ENCODE measurements around the gene NUP85. TPM values are rescaled to one million over a fixed set of nuclear protein-coding genes. Genes with fewer than 3 reads are reported as not detected.
A peak's percentile ranks its signal among the peaks of the same experiment; 100 is the strongest.

Gene NUP85
- total RNA-seq, 1 experiment from 2014 or later, result 141 TPM

DNA sequence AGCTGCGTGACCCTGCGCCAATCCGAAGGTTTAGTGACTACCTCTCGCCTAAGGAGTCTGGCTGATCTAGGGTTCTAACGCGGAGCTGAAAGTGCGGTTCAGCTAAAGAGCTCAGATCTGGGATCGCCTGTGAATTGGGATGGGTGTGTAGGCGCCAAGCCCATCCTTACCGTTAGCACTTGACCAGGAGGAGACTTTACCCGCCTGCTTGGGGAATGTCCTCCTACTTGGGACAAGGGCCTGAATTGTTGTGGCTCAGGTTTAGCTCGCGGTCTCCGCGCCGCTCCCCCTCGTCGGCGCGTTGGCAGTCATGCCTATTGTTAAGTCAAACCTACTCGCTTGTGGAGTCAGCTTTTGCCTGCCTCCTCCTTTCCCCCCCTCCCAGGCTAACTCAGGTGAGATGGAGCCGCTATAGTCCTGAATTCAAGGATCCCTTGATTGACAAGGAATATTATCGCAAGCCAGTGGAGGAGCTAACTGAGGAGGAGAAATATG lies 56.7 kb downstream of the NUP85 start:
- peaks cover 23% of the 10 kb centered on the region for H3K4me1 ChIP-seq (ENCODE audit: control insufficient read depth, insufficient read depth, low read length)
- no peak for DNase-seq (ENCODE audit: low read depth, low spot score)
- ATAC-seq, result peak; percentile 18; the same call in 1 of the 2 replicates
- no peaks in the 10 kb centered on the region for H3K27me3 ChIP-seq (ENCODE audit: control insufficient read depth, insufficient read depth, low read length)
- no peaks in the 10 kb centered on the region for H3K9me3 ChIP-seq (ENCODE audit: control insufficient read depth, insufficient read depth, low read depth, low read length)
- CTCF ChIA-PET, result interaction anchor here (0.6 to 2.9 kb wide), 6 partner anchors 9 to 263 kb away, joined by 3 to 21 read pairs (median 4); partner anchors contain the start of genes LLGL2 and MIF4GD
- intact Hi-C loops (cut with micrococcal nuclease; ENCODE audit: unreplicated experiment) (no loop called here), in situ Hi-C loops (cut with HindIII; ENCODE audit: low pct_unique_long_range_greater_than_20kb, low sequenced_read_pairs) (no loop called here)
- TF ChIP-seq POLR2AphosphoS5 (IDR thresholded peaks at IDR 0.05; ENCODE audit: low read depth, low read length) (no peak), TCF7L2 (IDR thresholded peaks at IDR 0.05; ENCODE audit: low read depth, low read length) (no peak), SIN3A (IDR thresholded peaks at IDR 0.05; ENCODE audit: borderline replicate concordance, insufficient read depth, low read depth, low read length) (no peak)
- TF ChIP-seq, protein P1, sequence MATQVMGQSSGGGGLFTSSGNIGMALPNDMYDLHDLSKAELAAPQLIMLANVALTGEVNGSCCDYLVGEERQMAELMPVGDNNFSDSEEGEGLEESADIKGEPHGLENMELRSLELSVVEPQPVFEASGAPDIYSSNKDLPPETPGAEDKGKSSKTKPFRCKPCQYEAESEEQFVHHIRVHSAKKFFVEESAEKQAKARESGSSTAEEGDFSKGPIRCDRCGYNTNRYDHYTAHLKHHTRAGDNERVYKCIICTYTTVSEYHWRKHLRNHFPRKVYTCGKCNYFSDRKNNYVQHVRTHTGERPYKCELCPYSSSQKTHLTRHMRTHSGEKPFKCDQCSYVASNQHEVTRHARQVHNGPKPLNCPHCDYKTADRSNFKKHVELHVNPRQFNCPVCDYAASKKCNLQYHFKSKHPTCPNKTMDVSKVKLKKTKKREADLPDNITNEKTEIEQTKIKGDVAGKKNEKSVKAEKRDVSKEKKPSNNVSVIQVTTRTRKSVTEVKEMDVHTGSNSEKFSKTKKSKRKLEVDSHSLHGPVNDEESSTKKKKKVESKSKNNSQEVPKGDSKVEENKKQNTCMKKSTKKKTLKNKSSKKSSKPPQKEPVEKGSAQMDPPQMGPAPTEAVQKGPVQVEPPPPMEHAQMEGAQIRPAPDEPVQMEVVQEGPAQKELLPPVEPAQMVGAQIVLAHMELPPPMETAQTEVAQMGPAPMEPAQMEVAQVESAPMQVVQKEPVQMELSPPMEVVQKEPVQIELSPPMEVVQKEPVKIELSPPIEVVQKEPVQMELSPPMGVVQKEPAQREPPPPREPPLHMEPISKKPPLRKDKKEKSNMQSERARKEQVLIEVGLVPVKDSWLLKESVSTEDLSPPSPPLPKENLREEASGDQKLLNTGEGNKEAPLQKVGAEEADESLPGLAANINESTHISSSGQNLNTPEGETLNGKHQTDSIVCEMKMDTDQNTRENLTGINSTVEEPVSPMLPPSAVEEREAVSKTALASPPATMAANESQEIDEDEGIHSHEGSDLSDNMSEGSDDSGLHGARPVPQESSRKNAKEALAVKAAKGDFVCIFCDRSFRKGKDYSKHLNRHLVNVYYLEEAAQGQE (IDR thresholded peaks at IDR 0.05; ENCODE audit: insufficient read depth in 1 of 2, low read depth in 2 of 2, low read length in 1 of 2), result no peak
- TF ChIP-seq, protein P2, sequence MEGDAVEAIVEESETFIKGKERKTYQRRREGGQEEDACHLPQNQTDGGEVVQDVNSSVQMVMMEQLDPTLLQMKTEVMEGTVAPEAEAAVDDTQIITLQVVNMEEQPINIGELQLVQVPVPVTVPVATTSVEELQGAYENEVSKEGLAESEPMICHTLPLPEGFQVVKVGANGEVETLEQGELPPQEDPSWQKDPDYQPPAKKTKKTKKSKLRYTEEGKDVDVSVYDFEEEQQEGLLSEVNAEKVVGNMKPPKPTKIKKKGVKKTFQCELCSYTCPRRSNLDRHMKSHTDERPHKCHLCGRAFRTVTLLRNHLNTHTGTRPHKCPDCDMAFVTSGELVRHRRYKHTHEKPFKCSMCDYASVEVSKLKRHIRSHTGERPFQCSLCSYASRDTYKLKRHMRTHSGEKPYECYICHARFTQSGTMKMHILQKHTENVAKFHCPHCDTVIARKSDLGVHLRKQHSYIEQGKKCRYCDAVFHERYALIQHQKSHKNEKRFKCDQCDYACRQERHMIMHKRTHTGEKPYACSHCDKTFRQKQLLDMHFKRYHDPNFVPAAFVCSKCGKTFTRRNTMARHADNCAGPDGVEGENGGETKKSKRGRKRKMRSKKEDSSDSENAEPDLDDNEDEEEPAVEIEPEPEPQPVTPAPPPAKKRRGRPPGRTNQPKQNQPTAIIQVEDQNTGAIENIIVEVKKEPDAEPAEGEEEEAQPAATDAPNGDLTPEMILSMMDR (IDR thresholded peaks at IDR 0.05), result no peak
- peaks cover 7% of the 10 kb centered on the region; the same call in 1 of the 2 replicates for H3K36me3 ChIP-seq (ENCODE audit: control insufficient read depth, insufficient read depth, low read length)
- POLR2A ChIA-PET, result interaction anchor here (0.7 to 1.3 kb wide), 2 partner anchors 9 to 144 kb away, joined by 3 to 6 read pairs; partner anchors contain the start of gene MIF4GD
- peak overlapping the region; percentile 88 to 98 for H3K4me3 ChIP-seq (ENCODE audit: low read depth in 2 of 2, low read length in 2 of 2)
- BruUV-seq (replicated peaks), result no TSS peak
- peak overlapping the region; percentile 95 for H3K27ac ChIP-seq (ENCODE audit: low read length)

DNA sequence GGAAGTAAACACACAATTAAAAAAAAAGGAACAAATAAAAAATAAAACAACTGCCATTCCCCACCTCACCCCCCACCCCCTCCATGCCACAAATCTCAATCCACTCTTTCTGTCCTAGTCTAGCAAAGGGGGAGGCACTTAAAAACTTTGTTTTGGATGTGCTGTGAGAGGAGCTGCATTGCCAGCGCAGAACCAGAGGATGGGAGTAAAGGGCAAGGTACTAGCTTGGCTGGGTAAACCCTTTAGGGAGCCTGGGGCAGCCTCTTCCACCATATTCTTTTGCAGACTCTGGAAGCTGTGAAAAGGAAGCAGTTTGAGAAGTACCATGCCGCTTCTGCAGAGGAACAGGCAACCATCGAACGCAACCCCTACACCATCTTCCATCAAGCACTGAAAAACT lies 57.6 kb downstream of the NUP85 start:
- Histone ChIP-seq H3K4me3 (ENCODE audit: low read depth in 2 of 2, low read length in 2 of 2) (peak overlapping the region in 1 of 2 experiments; percentile 98; a peak in 3 of 4 replicates), H3K9me3 (ENCODE audit: control insufficient read depth, insufficient read depth, low read depth, low read length) (no peaks in the 10 kb centered on the region), H3K27me3 (ENCODE audit: control insufficient read depth, insufficient read depth, low read length) (no peaks in the 10 kb centered on the region), H3K27ac (ENCODE audit: low read length) (peak overlapping the region; percentile 95), H3K4me1 (ENCODE audit: control insufficient read depth, insufficient read depth, low read length) (peaks cover 32% of the 10 kb centered on the region), H3K36me3 (ENCODE audit: control insufficient read depth, insufficient read depth, low read length) (peaks cover 7% of the 10 kb centered on the region; the same call in 1 of the 2 replicates)
- CTCF ChIA-PET, result interaction anchor here (0.6 to 1.2 kb wide), 4 partner anchors 8 to 301 kb away, joined by 3 to 6 read pairs (median 4); partner anchors contain the start of gene MIF4GD
- POLR2A ChIA-PET, result interaction anchor here (0.7 kb wide), 1 partner anchor 143 kb away, joined by 3 read pairs; no protein-coding TSS in a partner anchor
- in situ Hi-C loops (cut with HindIII; ENCODE audit: low pct_unique_long_range_greater_than_20kb, low sequenced_read_pairs) (no loop called here), intact Hi-C loops (cut with micrococcal nuclease; ENCODE audit: unreplicated experiment) (no loop called here)
- no peak for DNase-seq (ENCODE audit: low read depth, low spot score)
- BruUV-seq (replicated peaks), result TSS peak; percentile 83
- ATAC-seq, result no peak
- TF ChIP-seq, protein P2 (IDR thresholded peaks at IDR 0.05), result no peak
- TF ChIP-seq POLR2AphosphoS5 (IDR thresholded peaks at IDR 0.05; ENCODE audit: low read depth, low read length), result no peak
- TF ChIP-seq, protein P1 (IDR thresholded peaks at IDR 0.05; ENCODE audit: insufficient read depth in 1 of 2, low read depth in 2 of 2, low read length in 1 of 2), result no peak
- TF ChIP-seq TCF7L2 (IDR thresholded peaks at IDR 0.05; ENCODE audit: low read depth, low read length), result no peak
- no peak for TF ChIP-seq SIN3A (IDR thresholded peaks at IDR 0.05; ENCODE audit: borderline replicate concordance, insufficient read depth, low read depth, low read length)
